HepG2 (cell line): ENCODE measurements around the gene NR1I2. TPM values are rescaled to one million over a fixed set of nuclear protein-coding genes. Genes with fewer than 3 reads are reported as not detected.

Experiments used
- DR1 ChIP-seq: sonication (generic); formaldehyde crosslinking; IDR thresholded peaks from 2 replicates; pipeline ENCODE4 v1.8.0; 2021; ENCODE audit warnings: mild to moderate bottlenecking, missing genetic modification reagents, inconsistent platforms
- GABPA ChIP-seq, 2 experiments: IDR thresholded peaks; 2 replicates each; pipeline ENCODE4 v1.6.1; 2011 to 2016; ENCODE audit warnings: low read depth in 2 of 2, low read length in 1 of 2, missing biosample characterization in 1 of 2, missing genetic modification characterization in 1 of 2
- HDAC2 ChIP-seq: sonication (generic); formaldehyde crosslinking; IDR thresholded peaks from 2 replicates; pipeline ENCODE4 v1.4.0; 2020; ENCODE audit warnings: missing genetic modification reagents
- HMGXB4 ChIP-seq, 2 experiments: sonication (generic) in 1 of 2; formaldehyde crosslinking in 1 of 2; IDR thresholded peaks; 2 replicates each; pipeline versions ENCODE4 v1.4.0 to v1.6.1; 2018 to 2020; ENCODE audit warnings: missing genetic modification reagents in 2 of 2, borderline replicate concordance in 1 of 2, low read depth in 1 of 2, mild to moderate bottlenecking in 1 of 2, missing biosample characterization in 1 of 2
- ISL2 ChIP-seq: sonication (generic); formaldehyde crosslinking; IDR thresholded peaks from 2 replicates; pipeline ENCODE4 v1.5.0; 2020; ENCODE audit warnings: missing genetic modification reagents
- MAF1 ChIP-seq: sonication (generic); formaldehyde crosslinking; IDR thresholded peaks from 2 replicates; pipeline ENCODE4 v1.5.0; 2020; ENCODE audit warnings: missing genetic modification reagents, borderline replicate concordance
- ONECUT2 ChIP-seq: sonication (generic); formaldehyde crosslinking; IDR thresholded peaks from 2 replicates; pipeline ENCODE4 v1.4.0; 2020; ENCODE audit warnings: missing genetic modification reagents
- PBX2 ChIP-seq: IDR thresholded peaks from 2 replicates; pipeline ENCODE4 v1.6.1; 2016; ENCODE audit warnings: control low read depth
- TBX2 ChIP-seq: sonication (generic); formaldehyde crosslinking; IDR thresholded peaks from 2 replicates; pipeline ENCODE4 v1.5.0; 2020; ENCODE audit warnings: missing genetic modification reagents, mild to moderate bottlenecking, borderline replicate concordance
- WIZ ChIP-seq: sonication (generic); formaldehyde crosslinking; IDR thresholded peaks from 2 replicates; pipeline ENCODE4 v1.5.1; 2020; ENCODE audit warnings: mild to moderate bottlenecking, missing genetic modification reagents
- ZNF142 ChIP-seq: sonication (generic); formaldehyde crosslinking; IDR thresholded peaks from 2 replicates; pipeline ENCODE4 v1.4.0; 2020; ENCODE audit warnings: missing genetic modification reagents
- ZNF207 ChIP-seq: fragments of 450-650 bp; IDR thresholded peaks from 2 replicates; pipeline ENCODE4 v1.6.1; 2016; ENCODE audit warnings: antibody characterized with exemption, borderline replicate concordance
- ZNF329 ChIP-seq: sonication (generic); formaldehyde crosslinking; IDR thresholded peaks from 2 replicates; pipeline ENCODE4 v1.9.0; 2021; ENCODE audit warnings: low read depth, mild to moderate bottlenecking, missing genetic modification reagents
- ZNF331 ChIP-seq: sonication (generic); formaldehyde crosslinking; IDR thresholded peaks from 2 replicates; pipeline ENCODE4 v1.4.0; 2020; ENCODE audit warnings: missing genetic modification reagents
- ZNF790 ChIP-seq: sonication (generic); formaldehyde crosslinking; IDR thresholded peaks from 2 replicates; pipeline ENCODE4 v1.8.0; 2022; ENCODE audit warnings: missing genetic modification reagents, mild to moderate bottlenecking, borderline replicate concordance
- ZSCAN21 ChIP-seq: sonication (generic); formaldehyde crosslinking; IDR thresholded peaks from 2 replicates; pipeline ENCODE4 v1.8.0; 2022; ENCODE audit warnings: mild to moderate bottlenecking, missing genetic modification reagents, moderate library complexity, borderline replicate concordance
- polyA plus RNA-seq, 8 experiments: library from polyadenylated mRNA; depleted of rRNA in 3 of 8; stranded (reverse) in 7 of 8; unstranded in 1 of 8; fragments of >200 nt; fragmentation: Illumina TruSeq in 4 of 8; extraction: Trizol in 4 of 8; gene quantifications; 2 replicates each; pipeline versions ENCODE4 v1.2.1 to v1.2.3, GENCODE V29; 2011 to 2016; ENCODE audit warnings: low read depth in 4 of 8, missing spikeins in 1 of 8, mixed read lengths in 1 of 8; ENCODE audit not compliant: insufficient read depth in 1 of 8
- total RNA-seq, 5 experiments: library from RNA; depleted of rRNA; stranded (reverse); fragments of >200 nt; fragmentation: Illumina TruSeq; extraction: Trizol; gene quantifications; 2 replicates each; pipeline ENCODE4 v1.2.3, GENCODE V29; 2016; ENCODE audit warnings: low read depth in 1 of 5
- TF ChIP-seq, protein P1 (sequence below): sonication (generic); formaldehyde crosslinking; IDR thresholded peaks from 2 replicates; pipeline ENCODE4 v1.4.0; 2020; ENCODE audit warnings: mild to moderate bottlenecking, missing genetic modification reagents
- TF ChIP-seq, protein P2 (sequence below): sonication (generic); formaldehyde crosslinking; IDR thresholded peaks from 2 replicates; pipeline ENCODE4 v1.4.0; 2020; ENCODE audit warnings: mild to moderate bottlenecking, missing genetic modification reagents

NR1I2 gene
- total and polyA plus RNA-seq, 2 of the 13 experiments (the other 11 are each of a cell fraction or from before 2014, with no cell fraction given), result 8.8 to 13.4 TPM

DNA sequence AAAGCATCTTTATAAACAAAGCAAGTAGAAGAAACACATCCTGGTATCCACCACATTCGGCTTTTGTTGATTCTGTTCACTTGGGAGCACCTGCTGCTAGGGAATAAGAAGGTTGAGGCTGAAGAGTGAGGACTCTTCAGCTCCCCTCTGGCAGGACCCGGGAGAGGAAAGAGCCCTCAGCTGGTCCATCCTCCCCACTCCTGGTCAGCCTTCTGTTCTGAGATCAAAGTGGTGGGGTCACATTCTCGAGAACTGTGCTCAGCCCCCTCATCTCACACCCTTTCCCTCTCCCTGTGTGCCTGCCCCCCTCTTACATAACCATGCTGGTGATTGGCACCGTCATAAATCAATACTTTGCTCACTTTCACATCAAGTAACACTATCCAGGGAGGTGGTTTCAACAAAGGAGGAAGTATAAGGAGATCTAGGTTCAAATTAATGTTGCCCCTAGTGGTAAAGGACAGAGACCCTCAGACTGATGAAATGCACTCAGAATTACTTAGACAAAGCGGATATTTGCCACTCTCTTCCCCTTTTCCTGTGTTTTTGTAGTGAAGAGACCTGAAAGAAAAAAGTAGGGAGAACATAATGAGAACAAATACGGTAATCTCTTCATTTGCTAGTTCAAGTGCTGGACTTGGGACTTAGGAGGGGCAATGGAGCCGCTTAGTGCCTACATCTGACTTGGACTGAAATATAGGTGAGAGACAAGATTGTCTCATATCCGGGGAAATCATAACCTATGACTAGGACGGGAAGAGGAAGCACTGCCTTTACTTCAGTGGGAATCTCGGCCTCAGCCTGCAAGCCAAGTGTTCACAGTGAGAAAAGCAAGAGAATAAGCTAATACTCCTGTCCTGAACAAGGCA, at the start of gene NR1I2 (continued):
- TF ChIP-seq GABPA (IDR thresholded peaks at IDR 0.05; ENCODE audit: low read depth, low read length), result no peak
- TF ChIP-seq GABPA (CRISPR knock-in tag; IDR thresholded peaks at IDR 0.05; ENCODE audit: low read depth), result peak; percentile 32; the same call in 1 of the 2 replicates
- peak in 1 of 2 experiments; percentile 11; a peak in 1 of 4 replicates for TF ChIP-seq HMGXB4 (CRISPR knock-in tag; IDR thresholded peaks at IDR 0.05; ENCODE audit: borderline replicate concordance in 1 of 2, low read depth in 1 of 2)
- no peak for TF ChIP-seq ZSCAN21 (CRISPR knock-in tag)
- TF ChIP-seq ZNF207, result no peak
- TF ChIP-seq ZNF329 (CRISPR knock-in tag), result no peak
- no peak for TF ChIP-seq ZNF142 (CRISPR knock-in tag)
- no peak for TF ChIP-seq HDAC2 (CRISPR knock-in tag)
- TF ChIP-seq, protein P1, sequence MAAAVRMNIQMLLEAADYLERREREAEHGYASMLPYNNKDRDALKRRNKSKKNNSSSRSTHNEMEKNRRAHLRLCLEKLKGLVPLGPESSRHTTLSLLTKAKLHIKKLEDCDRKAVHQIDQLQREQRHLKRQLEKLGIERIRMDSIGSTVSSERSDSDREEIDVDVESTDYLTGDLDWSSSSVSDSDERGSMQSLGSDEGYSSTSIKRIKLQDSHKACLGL, result no peak
- TF ChIP-seq MAF1, result no peak
- TF ChIP-seq, protein P2, sequence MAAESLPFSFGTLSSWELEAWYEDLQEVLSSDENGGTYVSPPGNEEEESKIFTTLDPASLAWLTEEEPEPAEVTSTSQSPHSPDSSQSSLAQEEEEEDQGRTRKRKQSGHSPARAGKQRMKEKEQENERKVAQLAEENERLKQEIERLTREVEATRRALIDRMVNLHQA, result no peak
- TF ChIP-seq TBX2 (CRISPR knock-in tag), result 0 out of 2 replicates have a peak, but pooled peaks have one; percentile 19
- no peak for TF ChIP-seq ISL2 (CRISPR knock-in tag)
- peak; percentile 74 for TF ChIP-seq PBX2
- peak; percentile 84 for TF ChIP-seq ONECUT2 (CRISPR knock-in tag)
- no peak for TF ChIP-seq ZNF790 (CRISPR knock-in tag)
- no peak for TF ChIP-seq ZNF331 (CRISPR knock-in tag)
- no peak for TF ChIP-seq DR1 (CRISPR knock-in tag)
- TF ChIP-seq WIZ, result no peak
